ENCODE data around the gene ADGRB3. TPM values are rescaled to one million over a fixed set of nuclear protein-coding genes. Genes with fewer than 3 reads are reported as not detected.

The ADGRB3 gene
- polyA plus RNA-seq, 1 of the 3 experiments (the other 2 are of a cell fraction), result 0.12 TPM

DNA sequence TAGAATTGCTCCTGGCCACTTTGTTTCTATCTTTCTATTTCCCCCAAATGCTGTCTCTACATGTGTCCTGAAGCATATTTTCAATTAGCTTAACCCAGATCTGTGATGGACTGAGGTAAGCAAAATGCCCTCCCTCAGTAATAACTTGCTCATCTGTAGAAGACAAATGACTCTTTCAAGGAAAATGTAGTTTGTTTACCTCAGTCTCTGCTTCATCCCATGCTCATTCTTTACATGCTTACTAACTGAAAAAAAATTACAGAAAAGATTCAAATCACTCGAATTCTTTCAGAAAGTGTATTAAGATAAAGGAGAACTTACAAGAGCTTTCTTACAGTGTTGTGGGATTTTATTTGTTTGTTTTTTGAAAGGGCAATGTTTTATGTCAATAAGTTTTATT lies 630.6 kb downstream of the ADGRB3 start:
- H3K9ac ChIP-seq, result no peak overlapping the region
- no peak overlapping the region for H2AFZ ChIP-seq (ENCODE audit: low read depth)
- no peak for DNase-seq
- H3K4me1 ChIP-seq (ENCODE audit: control insufficient read depth in 1 of 2, insufficient read depth in 2 of 2, low read depth in 1 of 2, low read length in 1 of 2), result no peaks in the 10 kb centered on the region
- H3K9me3 ChIP-seq, result no peaks in the 10 kb centered on the region
- no peaks in the 10 kb centered on the region for H3K27me3 ChIP-seq (ENCODE audit: insufficient read depth)
- H3F3A ChIP-seq (replicated peaks; ENCODE audit: insufficient read depth), result no peaks in the 10 kb centered on the region
- CTCF ChIA-PET, result interaction anchor here (1.5 kb wide), 1 partner anchor 531 kb away, joined by 3 read pairs; no protein-coding TSS in a partner anchor
- H3K27ac ChIP-seq (ENCODE audit: low read depth in 2 of 2, low read length in 1 of 2), result no peak overlapping the region
- TF ChIP-seq NFIC (IDR thresholded peaks at IDR 0.05; ENCODE audit: borderline replicate concordance) (no peak), FOXJ3 (CRISPR knock-in tag; IDR thresholded peaks at IDR 0.05) (no peak), SMC3 (IDR thresholded peaks at IDR 0.05; ENCODE audit: low read depth, low read length) (no peak), GATA2 (CRISPR knock-in tag; IDR thresholded peaks at IDR 0.05) (no peak), RFX5 (IDR thresholded peaks at IDR 0.05; ENCODE audit: low read length) (no peak), GABPA (IDR thresholded peaks at IDR 0.05; ENCODE audit: low read depth) (no peak), POLR2AphosphoS5 (IDR thresholded peaks at IDR 0.05; ENCODE audit: low read depth, low read length) (no peak), SIN3A (IDR thresholded peaks at IDR 0.05; ENCODE audit: borderline replicate concordance, low read depth, low read length) (no peak)
- TF ChIP-seq, protein P1, sequence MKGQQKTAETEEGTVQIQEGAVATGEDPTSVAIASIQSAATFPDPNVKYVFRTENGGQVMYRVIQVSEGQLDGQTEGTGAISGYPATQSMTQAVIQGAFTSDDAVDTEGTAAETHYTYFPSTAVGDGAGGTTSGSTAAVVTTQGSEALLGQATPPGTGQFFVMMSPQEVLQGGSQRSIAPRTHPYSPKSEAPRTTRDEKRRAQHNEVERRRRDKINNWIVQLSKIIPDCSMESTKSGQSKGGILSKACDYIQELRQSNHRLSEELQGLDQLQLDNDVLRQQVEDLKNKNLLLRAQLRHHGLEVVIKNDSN (IDR thresholded peaks at IDR 0.05; ENCODE audit: borderline replicate concordance, low read depth), result no peak
- TF ChIP-seq, protein P2, sequence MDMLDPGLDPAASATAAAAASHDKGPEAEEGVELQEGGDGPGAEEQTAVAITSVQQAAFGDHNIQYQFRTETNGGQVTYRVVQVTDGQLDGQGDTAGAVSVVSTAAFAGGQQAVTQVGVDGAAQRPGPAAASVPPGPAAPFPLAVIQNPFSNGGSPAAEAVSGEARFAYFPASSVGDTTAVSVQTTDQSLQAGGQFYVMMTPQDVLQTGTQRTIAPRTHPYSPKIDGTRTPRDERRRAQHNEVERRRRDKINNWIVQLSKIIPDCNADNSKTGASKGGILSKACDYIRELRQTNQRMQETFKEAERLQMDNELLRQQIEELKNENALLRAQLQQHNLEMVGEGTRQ (IDR thresholded peaks at IDR 0.05; ENCODE audit: borderline replicate concordance, low read depth, low read length), result no peak
- H4K20me1 ChIP-seq (ENCODE audit: insufficient read depth), result no peaks in the 10 kb centered on the region
- WGBS (ENCODE audit: low lambda C conversion rate), result 25% methylated on average over 1 of the region's 1 CpG
- POLR2A ChIA-PET, result no interaction called here
- no peaks in the 10 kb centered on the region for H3K9me2 ChIP-seq
- H3K36me3 ChIP-seq (replicated peaks in 1 of 2; ENCODE audit: control insufficient read depth in 1 of 2, insufficient read depth in 2 of 2, low read length in 1 of 2), result no peaks in the 10 kb centered on the region
- H3K4me3 ChIP-seq (ENCODE audit: low read depth in 2 of 2, low read length in 1 of 2), result no peak overlapping the region
- H3K79me2 ChIP-seq (ENCODE audit: insufficient read depth), result no peaks in the 10 kb centered on the region
- no peak overlapping the region for H3K4me2 ChIP-seq

DNA sequence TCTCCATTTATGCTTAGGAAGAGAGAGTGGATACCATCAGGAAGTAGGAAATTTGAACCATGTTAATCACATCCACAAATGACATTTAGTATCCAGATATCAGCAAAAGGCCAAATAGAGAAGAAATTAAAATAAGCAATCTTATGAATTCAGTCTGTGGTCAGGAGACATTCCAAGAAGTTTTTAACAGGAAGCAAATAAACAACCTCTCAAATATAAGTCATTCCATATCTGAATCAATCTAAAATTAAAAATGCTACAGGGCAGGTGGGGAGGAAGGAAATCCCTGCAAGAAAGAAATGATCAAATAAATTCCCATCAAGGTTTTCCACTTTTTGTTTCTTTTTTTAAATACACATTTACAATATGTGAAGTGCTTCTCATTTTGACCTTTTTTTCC lies 641.1 kb downstream of the ADGRB3 start:
- H3K9ac ChIP-seq, result no peak overlapping the region
- no peaks in the 10 kb centered on the region for H3K9me2 ChIP-seq
- H3K27ac ChIP-seq (ENCODE audit: low read depth in 2 of 2, low read length in 1 of 2), result no peak overlapping the region
- H3K9me3 ChIP-seq, result no peaks in the 10 kb centered on the region
- H3F3A ChIP-seq (replicated peaks; ENCODE audit: insufficient read depth), result no peaks in the 10 kb centered on the region
- no peak for DNase-seq
- CTCF ChIA-PET, result no interaction called here
- H3K79me2 ChIP-seq (ENCODE audit: insufficient read depth), result no peaks in the 10 kb centered on the region
- H3K4me3 ChIP-seq (ENCODE audit: low read depth in 2 of 2, low read length in 1 of 2), result no peak overlapping the region
- TF ChIP-seq, protein P3, sequence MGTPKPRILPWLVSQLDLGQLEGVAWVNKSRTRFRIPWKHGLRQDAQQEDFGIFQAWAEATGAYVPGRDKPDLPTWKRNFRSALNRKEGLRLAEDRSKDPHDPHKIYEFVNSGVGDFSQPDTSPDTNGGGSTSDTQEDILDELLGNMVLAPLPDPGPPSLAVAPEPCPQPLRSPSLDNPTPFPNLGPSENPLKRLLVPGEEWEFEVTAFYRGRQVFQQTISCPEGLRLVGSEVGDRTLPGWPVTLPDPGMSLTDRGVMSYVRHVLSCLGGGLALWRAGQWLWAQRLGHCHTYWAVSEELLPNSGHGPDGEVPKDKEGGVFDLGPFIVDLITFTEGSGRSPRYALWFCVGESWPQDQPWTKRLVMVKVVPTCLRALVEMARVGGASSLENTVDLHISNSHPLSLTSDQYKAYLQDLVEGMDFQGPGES (IDR thresholded peaks at IDR 0.05; ENCODE audit: low read depth, low read length), result no peak
- TF ChIP-seq YY1 (IDR thresholded peaks at IDR 0.05; ENCODE audit: low read depth) (no peak), FOXM1 (IDR thresholded peaks at IDR 0.05; ENCODE audit: low read depth) (no peak), TEAD4 (IDR thresholded peaks at IDR 0.05; ENCODE audit: borderline replicate concordance, insufficient read depth) (no peak), MXI1 (IDR thresholded peaks at IDR 0.05; ENCODE audit: low read depth, low read length) (no peak), RCOR1 (IDR thresholded peaks at IDR 0.05; ENCODE audit: low read length) (no peak), ELF1 (IDR thresholded peaks at IDR 0.05) (no peak)
- H3K27me3 ChIP-seq (ENCODE audit: insufficient read depth), result no peaks in the 10 kb centered on the region
- no peak overlapping the region for H2AFZ ChIP-seq (ENCODE audit: low read depth)
- no peaks in the 10 kb centered on the region for H3K36me3 ChIP-seq (replicated peaks in 1 of 2; ENCODE audit: control insufficient read depth in 1 of 2, insufficient read depth in 2 of 2, low read length in 1 of 2)
- H4K20me1 ChIP-seq (ENCODE audit: insufficient read depth), result no peaks in the 10 kb centered on the region
- POLR2A ChIA-PET, result no interaction called here
- no peaks in the 10 kb centered on the region; a peak in 1 of 4 replicates for H3K4me1 ChIP-seq (ENCODE audit: control insufficient read depth in 1 of 2, insufficient read depth in 2 of 2, low read depth in 1 of 2, low read length in 1 of 2)
- H3K4me2 ChIP-seq, result no peak overlapping the region
